K562 (cell line): ENCODE measurements around the gene SEC61A2. TPM values are rescaled to one million over a fixed set of nuclear protein-coding genes. Genes with fewer than 3 reads are reported as not detected.

Experiments used
- ATAC-seq: fragments of 200-7000 bp; cut with Tn5 transposase; 3 replicates; pipeline ENCODE4 v1.9.1; 2020; ENCODE audit warnings: moderate library complexity
- BruUV-seq: library from RNA; stranded (reverse); fragments of 400-500 nt; replicated peaks from 2 replicates; lab custom pipeline; 2021; lab: Mats Ljungman, UMichigan
- CTCF ChIA-PET: fragments of 300-600 bp; formaldehyde crosslinking; extraction: SDS; loops from one replicate; lab custom pipeline; 2021; ENCODE audit warnings: low intra/inter-chr PET ratio; lab: Yijun Ruan, JAX
- POLR2A ChIA-PET: fragments of 300-600, 350-650 bp; sonication (Branson Sonifier 250); formaldehyde crosslinking; extraction: SDS; loops from one replicate; lab custom pipeline; 2021; ENCODE audit warnings: antibody characterized with exemption, inconsistent platforms; lab: Yijun Ruan, JAX
- DNase-seq, 4 experiments: peaks; one replicate each; pipeline versions ENCODE4 v3.0.0 to v3.0.0-alpha.2; 2011 to 2018; ENCODE audit warnings: low spot score in 3 of 4, mixed read lengths in 3 of 4; ENCODE audit errors: extremely low read depth in 1 of 4
- FAIRE-seq: peaks from 2 replicates; lab custom pipeline; 2011; peaks lifted over from hg19 to GRCh38; lab: Jason Lieb, UNC
- H2AFZ ChIP-seq: 2 replicates; pipeline ENCODE4 v1.6.0; 2011; ENCODE audit warnings: low read depth, low read length, control low read depth, inconsistent platforms
- H3K27ac ChIP-seq: fragments of 200-600 bp; 3 replicates; pipeline ENCODE4 v1.8.0; 2011; ENCODE audit warnings: low read depth, mild to moderate bottlenecking, control low read depth, inconsistent platforms, low read length, moderate library complexity, mixed read lengths; ENCODE audit errors: extremely low read depth
- H3K27me3 ChIP-seq, 2 experiments: fragments of 300-600 bp in 1 of 2; 2 replicates in 1 of 2; 3 replicates in 1 of 2; pipeline versions ENCODE4 v1.6.0 to v1.8.0; 2011; ENCODE audit warnings: inconsistent platforms in 2 of 2, low read length in 2 of 2, mild to moderate bottlenecking in 1 of 2, mixed read lengths in 1 of 2, moderate library complexity in 1 of 2; ENCODE audit not compliant: control insufficient read depth in 2 of 2, insufficient read depth in 2 of 2
- H3K36me3 ChIP-seq: fragments of 300-600 bp; 3 replicates; pipeline ENCODE4 v1.8.0; 2011; ENCODE audit warnings: mild to moderate bottlenecking, low read length, inconsistent platforms; ENCODE audit not compliant: control insufficient read depth, insufficient read depth
- H3K4me1 ChIP-seq, 2 experiments: fragments of 200-600 bp in 1 of 2; replicated peaks in 1 of 2; 2 replicates in 1 of 2; 3 replicates in 1 of 2; pipeline versions ENCODE4 v1.5.1 to v1.8.0; 2011; ENCODE audit warnings: inconsistent platforms in 2 of 2, low read length in 2 of 2, mild to moderate bottlenecking in 1 of 2, mixed read lengths in 1 of 2, moderate library complexity in 1 of 2; ENCODE audit not compliant: control insufficient read depth in 2 of 2, insufficient read depth in 2 of 2
- H3K4me2 ChIP-seq: 2 replicates; pipeline ENCODE4 v1.6.1; 2011; ENCODE audit warnings: low read length, control low read depth, inconsistent platforms, mixed read lengths; ENCODE audit not compliant: insufficient read depth
- H3K4me3 ChIP-seq: fragments of 200-600 bp; sonication (generic), shearing (Covaris generic); 2 replicates; pipeline ENCODE4 v1.5.1; 2016; ENCODE audit warnings: control low read depth, inconsistent platforms
- H3K79me2 ChIP-seq: fragments of 200-600 bp; 3 replicates; pipeline ENCODE4 v1.8.0; 2011; ENCODE audit warnings: low read length, inconsistent platforms; ENCODE audit not compliant: control insufficient read depth, insufficient read depth
- H3K9ac ChIP-seq, 2 experiments: 2 replicates each; pipeline versions ENCODE4 v1.6.0 to v1.6.1; 2011; ENCODE audit warnings: low read depth in 2 of 2, low read length in 2 of 2, control low read depth in 1 of 2, inconsistent platforms in 1 of 2, mild to moderate bottlenecking in 1 of 2, mixed read lengths in 1 of 2; ENCODE audit not compliant: insufficient read depth in 1 of 2
- H3K9me1 ChIP-seq: one replicate; pipeline ENCODE4 v1.6.0; 2011; ENCODE audit warnings: inconsistent platforms, mild to moderate bottlenecking, low read length, moderate library complexity; ENCODE audit not compliant: control insufficient read depth, insufficient read depth
- H3K9me3 ChIP-seq: replicated peaks from 2 replicates; pipeline ENCODE4 v1.5.1; 2011; ENCODE audit warnings: low read depth, low read length, inconsistent platforms; ENCODE audit not compliant: control insufficient read depth, insufficient read depth
- H4K20me1 ChIP-seq: replicated peaks from 2 replicates; pipeline ENCODE4 v1.6.1; 2011; ENCODE audit warnings: low read length, inconsistent platforms, mixed read lengths; ENCODE audit not compliant: control insufficient read depth, insufficient read depth
- ARHGAP35 ChIP-seq: fragments of 450-650 bp; IDR thresholded peaks from 2 replicates; pipeline ENCODE4 v1.6.1; 2018; ENCODE audit not compliant: partially characterized antibody
- ATF7 ChIP-seq: fragments of 450-650 bp; IDR thresholded peaks from 2 replicates; pipeline ENCODE4 v1.7.1; 2014; ENCODE audit warnings: mild to moderate bottlenecking, moderate library complexity
- BMI1 ChIP-seq: fragments of 150-350 bp; IDR thresholded peaks from 2 replicates; pipeline ENCODE4 v1.6.1; 2014; ENCODE audit warnings: low read length
- CAMTA2 ChIP-seq: fragments of 250-450 bp; sonication (Bioruptor Pico); conservative IDR thresholded peaks from 2 replicates; pipeline ENCODE4 v1.5.1; 2022
- CBX2 ChIP-seq: fragments of 200-600 bp; sonication (generic); IDR thresholded peaks from one replicate; pipeline ENCODE4 v1.6.1; 2012; ENCODE audit warnings: mild to moderate bottlenecking, low read length, inconsistent platforms; ENCODE audit not compliant: insufficient read depth, poor library complexity, severe bottlenecking
- CEBPG ChIP-seq, 3 experiments: fragments of 200-800 bp in 1 of 3; sonication (Bioruptor generic) in 1 of 3; sonication (generic) in 1 of 3; formaldehyde crosslinking in 1 of 3; IDR thresholded peaks in 2 of 3; conservative IDR thresholded peaks in 1 of 3; 2 replicates each; pipeline versions ENCODE4 v1.6.1 to v1.8.0; 2016 to 2022; ENCODE audit warnings: missing compliant biosample characterization in 2 of 3, missing genetic modification characterization in 2 of 3, mild to moderate bottlenecking in 1 of 3, missing genetic modification reagents in 1 of 3
- CSDE1 ChIP-seq, 2 experiments: fragments of 450-650 bp; IDR thresholded peaks; 2 replicates each; pipeline ENCODE4 v1.6.1; 2016; ENCODE audit warnings: mild to moderate bottlenecking in 1 of 2
- FOXA3 ChIP-seq, 2 experiments: fragments of 450-650 bp in 1 of 2; sonication (generic) in 1 of 2; formaldehyde crosslinking; IDR thresholded peaks in 1 of 2; conservative IDR thresholded peaks in 1 of 2; 2 replicates each; pipeline versions ENCODE4 v1.4.0 to v1.8.0; 2020 to 2022; ENCODE audit warnings: mild to moderate bottlenecking in 2 of 2, missing genetic modification reagents in 1 of 2
- JUND ChIP-seq, 2 experiments: IDR thresholded peaks; 2 replicates in 1 of 2; 3 replicates in 1 of 2; pipeline ENCODE4 v1.6.1; 2011; ENCODE audit warnings: borderline replicate concordance in 2 of 2, low read depth in 2 of 2, low read length in 2 of 2, improper control_type of control experiment in 1 of 2, missing biosample characterization in 1 of 2, missing genetic modification characterization in 1 of 2, missing genetic modification reagents in 1 of 2
- LARP7 ChIP-seq: fragments of 450-650 bp; IDR thresholded peaks from 2 replicates; pipeline ENCODE4 v1.6.1; 2016
- NFE2 ChIP-seq: IDR thresholded peaks from 2 replicates; pipeline ENCODE4 v1.6.1; 2014; ENCODE audit warnings: antibody characterized with exemption, low read depth
- RB1 ChIP-seq: fragments of 450-650 bp; IDR thresholded peaks from 2 replicates; pipeline ENCODE4 v1.6.1; 2017; ENCODE audit warnings: low read depth, mild to moderate bottlenecking
- RFX1 ChIP-seq: fragments of 450-650 bp; IDR thresholded peaks from 2 replicates; pipeline ENCODE4 v1.6.1; 2016; ENCODE audit warnings: mild to moderate bottlenecking, moderate library complexity
- SP1 ChIP-seq: sonication (generic); formaldehyde crosslinking; IDR thresholded peaks from 2 replicates; pipeline ENCODE4 v1.8.1; 2022; ENCODE audit warnings: mild to moderate bottlenecking, missing genetic modification reagents
- TEAD1 ChIP-seq, 2 experiments: fragments of 450-650 bp in 1 of 2; sonication (generic) in 1 of 2; formaldehyde crosslinking; IDR thresholded peaks; 2 replicates each; pipeline versions ENCODE4 v1.4.0 to v1.8.0; 2020 to 2022; ENCODE audit warnings: mild to moderate bottlenecking in 2 of 2, missing genetic modification reagents in 1 of 2
- TFAM ChIP-seq: fragments of 250-450 bp; sonication (Bioruptor Pico); conservative IDR thresholded peaks from 2 replicates; pipeline ENCODE4 v1.5.0; 2021; ENCODE audit warnings: mild to moderate bottlenecking, moderate library complexity
- U2AF1 ChIP-seq: fragments of 200-400 bp; formaldehyde crosslinking; optimal IDR thresholded peaks from 2 replicates; pipeline ENCODE3; 2017; ENCODE audit warnings: mild to moderate bottlenecking, low read depth, low read length, moderate library complexity
- WHSC1 ChIP-seq: IDR thresholded peaks from one replicate; pipeline ENCODE4 v1.6.1; 2012; ENCODE audit warnings: low read length, control low read depth, inconsistent platforms
- ZNF589 ChIP-seq: fragments of 200-800 bp; sonication (Bioruptor generic); IDR thresholded peaks from 2 replicates; pipeline ENCODE4 v1.6.1; 2016; ENCODE audit warnings: low read depth, missing genetic modification characterization, missing compliant biosample characterization
- WGBS: fragments of 100-300 bp; shearing (Covaris generic); methylation state at CpG from one replicate; pipeline ENCODE4 v1.1.6; 2016; ENCODE audit warnings: low coverage, mixed read lengths; ENCODE audit not compliant: insufficient coverage; ENCODE audit errors: missing lambda C conversion rate; 5-methylcytosine and 5-hydroxymethylcytosine counted together
- in situ Hi-C: fragments of 300-500 bp; cut with MboI; formaldehyde crosslinking; loops from 4 replicates; pipeline ENCODE4 v1.15.0; 2018; ENCODE audit warnings: inconsistent platforms, mixed read lengths
- intact Hi-C: fragments of 100-400 bp; cut with micrococcal nuclease; formaldehyde crosslinking; loops from 2 replicates; pipeline ENCODE4 v1.14.2; 2022
- polyA plus RNA-seq, 8 experiments: library from polyadenylated mRNA; depleted of rRNA in 4 of 8; stranded (reverse) in 5 of 8; unstranded in 3 of 8; fragments of >200 nt; fragmentation: Nextera tagmentation in 2 of 8; fragmentation: Illumina TruSeq in 1 of 8; extraction: Ambion mirVana in 2 of 8; extraction: Trizol in 1 of 8; gene quantifications; 2 replicates each; pipeline versions ENCODE4 v1.2.1 to v1.2.3, GENCODE V29; 2011 to 2014; ENCODE audit warnings: inconsistent platforms in 1 of 8, missing spikeins in 1 of 8
- total RNA-seq, 7 experiments: library from RNA; depleted of rRNA in 6 of 7; stranded (reverse); fragments of >200 nt in 6 of 7; fragmentation: Illumina TruSeq in 2 of 7; extraction: Trizol in 2 of 7; gene quantifications; 2 replicates each; pipeline versions ENCODE4 v1.2.1 to v1.2.3, GENCODE V29; 2011 to 2021; ENCODE audit warnings: low replicate concordance in 1 of 7
- TF ChIP-seq, protein P1 (sequence below): fragments of 200-400 bp; formaldehyde crosslinking; IDR thresholded peaks from 2 replicates; pipeline ENCODE4 v1.6.1; 2017; ENCODE audit warnings: mild to moderate bottlenecking, low read depth, low read length, moderate library complexity
- TF ChIP-seq, protein P2 (sequence below): fragments of 450-650 bp; formaldehyde crosslinking; IDR thresholded peaks from 2 replicates; pipeline ENCODE4 v1.4.0; 2020; ENCODE audit warnings: mild to moderate bottlenecking

SEC61A2 gene
- total and polyA plus RNA-seq, 9 of the 15 experiments (the other 6 are each of a cell fraction or from before 2014, with no cell fraction given): 1.2 to 9.7 (median 3.9) TPM

DNA sequence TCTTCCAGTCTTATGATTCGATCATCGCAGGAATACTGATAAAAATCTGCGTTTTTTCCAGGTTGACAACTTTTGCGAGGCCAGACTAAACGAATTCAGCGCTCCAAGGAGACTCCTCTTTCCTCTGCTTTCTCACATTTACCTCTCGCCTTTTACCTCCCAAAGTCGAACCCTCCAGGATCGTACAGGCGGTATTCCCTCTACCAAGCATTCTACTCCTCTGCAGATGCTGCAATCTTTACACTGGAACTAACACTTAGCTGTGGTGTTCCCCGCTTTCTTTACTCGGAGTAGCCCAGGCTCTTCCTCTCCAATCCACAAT is 65.8 kb downstream of the SEC61A2 start:
- no TSS peak for BruUV-seq
- ChIA-PET CTCF (no interaction called here), POLR2A (interaction anchor here (0.6 to 2.0 kb wide), 10 partner anchors 11 to 276 kb away, joined by 3 to 11 read pairs (median 3); no protein-coding TSS in a partner anchor)
- peaks cover 44% of the 10 kb centered on the region for H3K36me3 ChIP-seq
- no peaks in the 10 kb centered on the region for H4K20me1 ChIP-seq
- no peak for DNase-seq
- no peaks in the 10 kb centered on the region for H3K9me1 ChIP-seq
- peaks cover 8% of the 10 kb centered on the region in 2 experiments; a peak in 3 of 5 replicates for H3K4me1 ChIP-seq
- no peak for FAIRE-seq
- H2AFZ ChIP-seq: peak overlapping the region; percentile 98
- peak overlapping the region; percentile 95 for H3K4me3 ChIP-seq
- intact Hi-C loops: loop anchor here (10.0 kb wide), 1 partner anchor 150 kb away; the partner anchor contains the start of gene UPF2
- peaks cover 89% of the 10 kb centered on the region for H3K79me2 ChIP-seq
- 3% methylated on average over 12 of the region's 12 CpGs for WGBS
- peak; percentile 29 for ATAC-seq
- H3K4me2 ChIP-seq: peak overlapping the region; percentile 95
- no peaks in the 10 kb centered on the region for H3K9me3 ChIP-seq
- H3K27ac ChIP-seq: peak overlapping the region; percentile 95
- H3K9ac ChIP-seq: peak overlapping the region; percentile 88 to 95
- in situ Hi-C loops: no loop called here
- no peaks in the 10 kb centered on the region for H3K27me3 ChIP-seq
- 0 out of 2 replicates have a peak, but pooled peaks have one; percentile 10 for TF ChIP-seq LARP7
- TF ChIP-seq JUND (IDR thresholded peaks at IDR 0.05; ENCODE audit: borderline replicate concordance, low read depth, low read length): 0 out of 2 replicates have a peak, but pooled peaks have one; percentile 2
- TF ChIP-seq JUND (tag; IDR thresholded peaks at IDR 0.05; ENCODE audit: borderline replicate concordance, low read depth, low read length): no peak
- TF ChIP-seq, protein P1, sequence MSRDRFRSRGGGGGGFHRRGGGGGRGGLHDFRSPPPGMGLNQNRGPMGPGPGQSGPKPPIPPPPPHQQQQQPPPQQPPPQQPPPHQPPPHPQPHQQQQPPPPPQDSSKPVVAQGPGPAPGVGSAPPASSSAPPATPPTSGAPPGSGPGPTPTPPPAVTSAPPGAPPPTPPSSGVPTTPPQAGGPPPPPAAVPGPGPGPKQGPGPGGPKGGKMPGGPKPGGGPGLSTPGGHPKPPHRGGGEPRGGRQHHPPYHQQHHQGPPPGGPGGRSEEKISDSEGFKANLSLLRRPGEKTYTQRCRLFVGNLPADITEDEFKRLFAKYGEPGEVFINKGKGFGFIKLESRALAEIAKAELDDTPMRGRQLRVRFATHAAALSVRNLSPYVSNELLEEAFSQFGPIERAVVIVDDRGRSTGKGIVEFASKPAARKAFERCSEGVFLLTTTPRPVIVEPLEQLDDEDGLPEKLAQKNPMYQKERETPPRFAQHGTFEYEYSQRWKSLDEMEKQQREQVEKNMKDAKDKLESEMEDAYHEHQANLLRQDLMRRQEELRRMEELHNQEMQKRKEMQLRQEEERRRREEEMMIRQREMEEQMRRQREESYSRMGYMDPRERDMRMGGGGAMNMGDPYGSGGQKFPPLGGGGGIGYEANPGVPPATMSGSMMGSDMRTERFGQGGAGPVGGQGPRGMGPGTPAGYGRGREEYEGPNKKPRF: no peak
- TF ChIP-seq CEBPG (CRISPR knock-in tag; IDR thresholded peaks at IDR 0.05): no peak
- 0 out of 4 replicates have a peak, but pooled peaks of 1 of the 2 experiments have one; percentile 1 for TF ChIP-seq CEBPG (tag; conservative IDR thresholded peaks at IDR 0.05 in 1 of 2, IDR thresholded peaks at IDR 0.05 in 1 of 2)
- no peak for TF ChIP-seq CAMTA2 (CRISPR knock-in tag)
- 0 out of 2 replicates have a peak, but pooled peaks have one; percentile 45 for TF ChIP-seq SP1 (CRISPR knock-in tag)
- no peak for TF ChIP-seq ARHGAP35
- no peak for TF ChIP-seq CBX2
- no peak for TF ChIP-seq RFX1
- TF ChIP-seq ZNF589 (CRISPR knock-in tag): 0 out of 2 replicates have a peak, but pooled peaks have one; percentile 9
- TF ChIP-seq FOXA3 (CRISPR knock-in tag; conservative IDR thresholded peaks at IDR 0.05 in 1 of 2, IDR thresholded peaks at IDR 0.05 in 1 of 2): 0 out of 4 replicates have a peak, but pooled peaks of 1 of the 2 experiments have one; percentile 32
- no peak for TF ChIP-seq NFE2
- no peak for TF ChIP-seq TEAD1 (CRISPR knock-in tag; IDR thresholded peaks at IDR 0.05)
- TF ChIP-seq, protein P2, sequence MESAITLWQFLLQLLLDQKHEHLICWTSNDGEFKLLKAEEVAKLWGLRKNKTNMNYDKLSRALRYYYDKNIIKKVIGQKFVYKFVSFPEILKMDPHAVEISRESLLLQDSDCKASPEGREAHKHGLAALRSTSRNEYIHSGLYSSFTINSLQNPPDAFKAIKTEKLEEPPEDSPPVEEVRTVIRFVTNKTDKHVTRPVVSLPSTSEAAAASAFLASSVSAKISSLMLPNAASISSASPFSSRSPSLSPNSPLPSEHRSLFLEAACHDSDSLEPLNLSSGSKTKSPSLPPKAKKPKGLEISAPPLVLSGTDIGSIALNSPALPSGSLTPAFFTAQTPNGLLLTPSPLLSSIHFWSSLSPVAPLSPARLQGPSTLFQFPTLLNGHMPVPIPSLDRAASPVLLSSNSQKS (CRISPR knock-in tag): no peak
- no peak for TF ChIP-seq ATF7
- no peak for TF ChIP-seq U2AF1
- no peak for TF ChIP-seq TFAM
- no peak for TF ChIP-seq RB1
- TF ChIP-seq BMI1: no peak
- TF ChIP-seq WHSC1: no peak
- TF ChIP-seq CSDE1 (IDR thresholded peaks at IDR 0.05): no peak
